ENCODE measurements around the gene ITGBL1. TPM values are rescaled to one million over a fixed set of nuclear protein-coding genes. Genes with fewer than 3 reads are reported as not detected.

Gene ITGBL1
- total and polyA plus RNA-seq, 2 of the 13 experiments (the other 11 are each of a cell fraction or from before 2014, with no cell fraction given) = 0.02 TPM; not detected in 1

DNA sequence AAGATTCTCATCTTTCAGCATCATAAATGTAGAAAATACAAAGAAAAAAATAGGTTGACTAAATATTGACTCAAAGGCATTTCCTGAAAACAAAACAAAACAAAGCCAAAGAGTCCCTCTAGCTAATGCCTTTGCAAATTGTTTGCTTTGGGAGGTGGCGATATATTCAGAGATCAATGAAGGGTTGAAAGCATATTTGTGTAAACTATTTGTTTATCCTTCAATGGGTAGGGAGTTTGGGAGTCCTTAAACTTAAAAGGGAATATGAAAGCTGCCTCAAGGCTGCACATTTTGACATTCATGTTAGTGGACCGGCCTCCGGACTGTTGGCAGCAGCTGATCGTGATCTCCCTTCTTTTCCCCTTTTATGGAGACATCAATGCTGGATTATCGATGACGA lies 257.5 kb downstream of the ITGBL1 start (continued):
- TF ChIP-seq, protein P1, sequence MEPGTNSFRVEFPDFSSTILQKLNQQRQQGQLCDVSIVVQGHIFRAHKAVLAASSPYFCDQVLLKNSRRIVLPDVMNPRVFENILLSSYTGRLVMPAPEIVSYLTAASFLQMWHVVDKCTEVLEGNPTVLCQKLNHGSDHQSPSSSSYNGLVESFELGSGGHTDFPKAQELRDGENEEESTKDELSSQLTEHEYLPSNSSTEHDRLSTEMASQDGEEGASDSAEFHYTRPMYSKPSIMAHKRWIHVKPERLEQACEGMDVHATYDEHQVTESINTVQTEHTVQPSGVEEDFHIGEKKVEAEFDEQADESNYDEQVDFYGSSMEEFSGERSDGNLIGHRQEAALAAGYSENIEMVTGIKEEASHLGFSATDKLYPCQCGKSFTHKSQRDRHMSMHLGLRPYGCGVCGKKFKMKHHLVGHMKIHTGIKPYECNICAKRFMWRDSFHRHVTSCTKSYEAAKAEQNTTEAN (CRISPR knock-in tag; conservative IDR thresholded peaks at IDR 0.05) = no peak
- no peak for TF ChIP-seq ZNF703 (CRISPR knock-in tag; IDR thresholded peaks at IDR 0.05; ENCODE audit: borderline replicate concordance)
- no peak for TF ChIP-seq KLF11 (CRISPR knock-in tag; IDR thresholded peaks at IDR 0.05)
- TF ChIP-seq PRMT3 (CRISPR knock-in tag; IDR thresholded peaks at IDR 0.05; ENCODE audit: borderline replicate concordance, low read depth) = no peak
- no peak for TF ChIP-seq ZNF773 (CRISPR knock-in tag; IDR thresholded peaks at IDR 0.05; ENCODE audit: borderline replicate concordance)
- TF ChIP-seq, protein P2, sequence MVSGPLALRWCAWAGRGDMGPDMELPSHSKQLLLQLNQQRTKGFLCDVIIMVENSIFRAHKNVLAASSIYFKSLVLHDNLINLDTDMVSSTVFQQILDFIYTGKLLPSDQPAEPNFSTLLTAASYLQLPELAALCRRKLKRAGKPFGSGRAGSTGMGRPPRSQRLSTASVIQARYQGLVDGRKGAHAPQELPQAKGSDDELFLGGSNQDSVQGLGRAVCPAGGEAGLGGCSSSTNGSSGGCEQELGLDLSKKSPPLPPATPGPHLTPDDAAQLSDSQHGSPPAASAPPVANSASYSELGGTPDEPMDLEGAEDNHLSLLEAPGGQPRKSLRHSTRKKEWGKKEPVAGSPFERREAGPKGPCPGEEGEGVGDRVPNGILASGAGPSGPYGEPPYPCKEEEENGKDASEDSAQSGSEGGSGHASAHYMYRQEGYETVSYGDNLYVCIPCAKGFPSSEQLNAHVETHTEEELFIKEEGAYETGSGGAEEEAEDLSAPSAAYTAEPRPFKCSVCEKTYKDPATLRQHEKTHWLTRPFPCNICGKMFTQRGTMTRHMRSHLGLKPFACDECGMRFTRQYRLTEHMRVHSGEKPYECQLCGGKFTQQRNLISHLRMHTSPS (CRISPR knock-in tag; IDR thresholded peaks at IDR 0.05; ENCODE audit: low read depth) = no peak
- no peak for TF ChIP-seq ZNF766 (CRISPR knock-in tag; IDR thresholded peaks at IDR 0.05; ENCODE audit: borderline replicate concordance)
- TF ChIP-seq ZNF30 (CRISPR knock-in tag; IDR thresholded peaks at IDR 0.05) = no peak
- TF ChIP-seq ZMAT3 (CRISPR knock-in tag; conservative IDR thresholded peaks at IDR 0.05) = no peak
- TF ChIP-seq CENPX (CRISPR knock-in tag; IDR thresholded peaks at IDR 0.05) = no peak
- peak; percentile 66; the same call in 1 of the 2 replicates for TF ChIP-seq LCORL (IDR thresholded peaks at IDR 0.05)
- TF ChIP-seq LCORL (CRISPR knock-in tag; IDR thresholded peaks at IDR 0.05) = no peak
- TF ChIP-seq PHF21A (CRISPR knock-in tag; IDR thresholded peaks at IDR 0.05) = no peak
- TF ChIP-seq NPAS2 (CRISPR knock-in tag; IDR thresholded peaks at IDR 0.05; ENCODE audit: borderline replicate concordance) = no peak
- TF ChIP-seq, protein P3, sequence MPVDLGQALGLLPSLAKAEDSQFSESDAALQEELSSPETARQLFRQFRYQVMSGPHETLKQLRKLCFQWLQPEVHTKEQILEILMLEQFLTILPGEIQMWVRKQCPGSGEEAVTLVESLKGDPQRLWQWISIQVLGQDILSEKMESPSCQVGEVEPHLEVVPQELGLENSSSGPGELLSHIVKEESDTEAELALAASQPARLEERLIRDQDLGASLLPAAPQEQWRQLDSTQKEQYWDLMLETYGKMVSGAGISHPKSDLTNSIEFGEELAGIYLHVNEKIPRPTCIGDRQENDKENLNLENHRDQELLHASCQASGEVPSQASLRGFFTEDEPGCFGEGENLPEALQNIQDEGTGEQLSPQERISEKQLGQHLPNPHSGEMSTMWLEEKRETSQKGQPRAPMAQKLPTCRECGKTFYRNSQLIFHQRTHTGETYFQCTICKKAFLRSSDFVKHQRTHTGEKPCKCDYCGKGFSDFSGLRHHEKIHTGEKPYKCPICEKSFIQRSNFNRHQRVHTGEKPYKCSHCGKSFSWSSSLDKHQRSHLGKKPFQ (CRISPR knock-in tag; IDR thresholded peaks at IDR 0.05; ENCODE audit: insufficient replicate concordance) = no peak
- no peak for TF ChIP-seq ZNF292 (CRISPR knock-in tag; IDR thresholded peaks at IDR 0.05; ENCODE audit: borderline replicate concordance, low read depth)
- TF ChIP-seq RARA (CRISPR knock-in tag; IDR thresholded peaks at IDR 0.05) = peak; percentile 45; the same call in 1 of the 2 replicates
- TF ChIP-seq HOXA9 (CRISPR knock-in tag; IDR thresholded peaks at IDR 0.05; ENCODE audit: borderline replicate concordance) = no peak
- no peak for TF ChIP-seq HES4 (CRISPR knock-in tag; IDR thresholded peaks at IDR 0.05; ENCODE audit: borderline replicate concordance)
- no peak for TF ChIP-seq ZNF614 (CRISPR knock-in tag; IDR thresholded peaks at IDR 0.05; ENCODE audit: borderline replicate concordance)
- TF ChIP-seq THYN1 (CRISPR knock-in tag; IDR thresholded peaks at IDR 0.05; ENCODE audit: borderline replicate concordance, low read depth) = no peak
- no peak for TF ChIP-seq CHD4 (IDR thresholded peaks at IDR 0.05; ENCODE audit: borderline replicate concordance, low read length)
- TF ChIP-seq ZC3H4 (CRISPR knock-in tag; IDR thresholded peaks at IDR 0.05; ENCODE audit: borderline replicate concordance) = no peak
- TF ChIP-seq TARDBP (CRISPR knock-in tag; IDR thresholded peaks at IDR 0.05) = no peak
- TF ChIP-seq HNF4A (CRISPR knock-in tag; IDR thresholded peaks at IDR 0.05) = 0 out of 2 replicates have a peak, but pooled peaks have one; percentile 5
- TF ChIP-seq ZNF430 (CRISPR knock-in tag; IDR thresholded peaks at IDR 0.05) = no peak
- TF ChIP-seq ZNF720 (CRISPR knock-in tag; IDR thresholded peaks at IDR 0.05) = no peak
- TF ChIP-seq, protein P4, sequence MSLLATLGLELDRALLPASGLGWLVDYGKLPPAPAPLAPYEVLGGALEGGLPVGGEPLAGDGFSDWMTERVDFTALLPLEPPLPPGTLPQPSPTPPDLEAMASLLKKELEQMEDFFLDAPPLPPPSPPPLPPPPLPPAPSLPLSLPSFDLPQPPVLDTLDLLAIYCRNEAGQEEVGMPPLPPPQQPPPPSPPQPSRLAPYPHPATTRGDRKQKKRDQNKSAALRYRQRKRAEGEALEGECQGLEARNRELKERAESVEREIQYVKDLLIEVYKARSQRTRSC (CRISPR knock-in tag; IDR thresholded peaks at IDR 0.05; ENCODE audit: low read depth) = no peak

Measured in HepG2 (cell line).